Stimulated activated CD4-positive, alpha-beta T cell treated with anti-CD3 and anti-CD28 coated beads, Interleukin-1b, Interleukin-23, amount 100 ng/mL, for 48 hours (primary cell): Measurements from ENCODE around the gene ECPAS.

Experiments used
- DNase-seq: peaks from one replicate; pipeline ENCODE4 v3.0.0-alpha.2; 2020

ECPAS gene

DNA sequence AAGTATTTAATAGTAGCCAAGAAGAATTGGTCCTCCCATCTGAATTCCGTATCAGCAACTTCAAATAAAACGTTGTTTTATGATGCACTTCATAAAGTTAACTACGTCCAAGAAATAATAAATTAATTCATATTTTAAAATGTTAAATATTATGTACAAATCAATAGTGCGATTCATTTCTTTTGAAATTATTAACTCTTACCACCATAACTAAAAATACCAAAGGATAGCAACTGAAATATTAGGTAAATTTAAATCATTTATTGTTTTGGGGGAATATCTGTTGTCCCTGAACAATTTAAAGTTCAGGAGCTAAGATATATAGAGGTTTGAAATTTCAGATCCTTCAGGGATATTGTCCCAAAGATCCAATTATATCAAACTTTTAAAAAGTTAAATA is 154.1 kb downstream of the ECPAS start, which contains the start of gene OR2K2:
TSS of gene OR2K2 (minus strand) at position 101 of the 400 bp plus-strand sequence. CDS start 1,791 bp downstream, outside the sequence.
- DNase-seq = no peak

DNA sequence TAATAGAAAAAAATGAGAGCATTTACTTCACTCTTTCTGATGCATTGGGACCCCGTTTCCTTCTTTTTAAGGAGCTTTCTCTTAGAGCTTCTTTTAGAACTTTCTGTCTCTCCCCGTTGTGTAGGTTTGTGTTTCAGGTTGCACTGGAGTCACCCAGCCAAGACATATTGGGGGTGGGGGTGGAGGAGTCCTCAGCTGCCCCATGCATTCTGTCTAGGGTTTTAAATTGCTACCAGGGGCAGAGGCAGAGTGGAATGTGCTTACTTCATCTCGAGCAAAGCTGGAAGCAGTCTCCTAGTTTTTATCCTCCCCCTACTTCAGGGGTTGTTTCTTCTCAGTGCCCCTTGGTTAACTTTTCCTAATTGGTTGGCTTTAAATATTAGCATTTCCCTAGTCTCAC is 163.6 kb downstream of the ECPAS start:
- no peak for DNase-seq

DNA sequence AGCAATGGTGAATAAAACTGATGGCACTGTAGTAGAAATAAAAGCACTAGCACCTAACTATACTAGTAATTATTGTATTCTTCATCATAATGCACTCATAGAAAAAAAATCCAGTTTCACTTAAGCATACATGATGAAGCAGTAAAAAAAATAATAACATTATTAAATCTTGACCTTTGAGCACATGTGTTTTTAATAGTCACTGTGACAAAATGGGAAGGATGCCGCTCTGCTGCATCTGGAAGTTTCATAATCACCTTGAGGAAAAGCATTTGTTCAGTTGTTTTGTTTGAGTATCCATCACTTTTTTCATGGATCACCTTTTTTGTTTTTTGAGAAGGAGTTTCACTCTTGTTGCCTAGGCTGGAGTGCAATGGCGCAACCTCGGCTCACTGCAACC is 167.4 kb downstream of the ECPAS start:
- no peak for DNase-seq
